ENCODE results near the gene SIAH1.
"Not testable (repeated sequence)": the region's sequence is repeated elsewhere in the genome, so short reads cannot be mapped to it uniquely, and the experiment has no call there.

The SIAH1 gene

GRCh38 chr16:48332978-48333377 lies 52.2 kb downstream of the SIAH1 start:
- DNase-seq (ENCODE audit: low spot score), result no peak

GRCh38 chr16:48330841-48331192 lies 54.4 kb downstream of the SIAH1 start:
- no peak for DNase-seq (ENCODE audit: low spot score)

- no peak for DNase-seq (ENCODE audit: low spot score)
Measured at GRCh38 chr16:48330189-48330840, 54.9 kb downstream of the SIAH1 start.

- DNase-seq (ENCODE audit: low spot score), result no peak
Measured at GRCh38 chr16:48329138-48329537, 56.1 kb downstream of the SIAH1 start.

- DNase-seq (ENCODE audit: low spot score), result no peak
Measured at GRCh38 chr16:48326915-48327314, 58.3 kb downstream of the SIAH1 start.

GRCh38 chr16:48323783-48324775 lies 61.1 kb downstream of the SIAH1 start:
- DNase-seq (ENCODE audit: low spot score), result no peak

GRCh38 chr16:48321317-48322036 lies 63.7 kb downstream of the SIAH1 start:
- DNase-seq (ENCODE audit: low spot score), result peak; percentile 17

- no peak for DNase-seq (ENCODE audit: low spot score)
Measured at GRCh38 chr16:48318630-48319029, 66.6 kb downstream of the SIAH1 start.

GRCh38 chr16:48317614-48318315 lies 67.4 kb downstream of the SIAH1 start:
- DNase-seq (ENCODE audit: low spot score), result peak; percentile 66

- DNase-seq (ENCODE audit: low spot score), result no peak
Measured at GRCh38 chr16:48317026-48317425, 68.2 kb downstream of the SIAH1 start.

- DNase-seq (ENCODE audit: low spot score), result not testable (repeated sequence)
Measured at GRCh38 chr16:48313905-48314304, 71.3 kb downstream of the SIAH1 start.

- DNase-seq (ENCODE audit: low spot score), result no peak
Measured at GRCh38 chr16:48310908-48311641, 74.1 kb downstream of the SIAH1 start.
